Muscle layer of duodenum (tissue), 2 donors: Measurements from ENCODE around the gene AKAP8L.

Experiments
- H3K27ac ChIP-seq: one replicate; pipeline ENCODE4 v1.7.0; 2013; ENCODE audit warnings: mild to moderate bottlenecking, low read length
- H3K27me3 ChIP-seq: one replicate; pipeline ENCODE4 v1.7.0; 2013; ENCODE audit warnings: low read depth, mild to moderate bottlenecking, control low read depth, low read length
- H3K36me3 ChIP-seq, 2 donors: one replicate each; pipeline ENCODE4 v1.7.0; 2013; ENCODE audit warnings: low read length in 2 of 2, control low read depth in 1 of 2, mild to moderate bottlenecking in 1 of 2; ENCODE audit not compliant: insufficient read depth in 2 of 2, control insufficient read depth in 1 of 2
- H3K4me1 ChIP-seq, 2 donors: one replicate each; pipeline ENCODE4 v1.7.0; 2013; ENCODE audit warnings: low read length in 2 of 2, mild to moderate bottlenecking in 2 of 2, control low read depth in 1 of 2, moderate library complexity in 1 of 2; ENCODE audit not compliant: insufficient read depth in 2 of 2, control insufficient read depth in 1 of 2
- H3K4me3 ChIP-seq, 2 donors: one replicate each; pipeline ENCODE4 v1.7.0; 2013; ENCODE audit warnings: low read length in 2 of 2, low read depth in 1 of 2, mild to moderate bottlenecking in 1 of 2
- H3K9me3 ChIP-seq, 2 donors: one replicate each; pipeline ENCODE4 v1.7.0; 2013; ENCODE audit warnings: low read length in 2 of 2, control low read depth in 1 of 2, mild to moderate bottlenecking in 1 of 2; ENCODE audit not compliant: control insufficient read depth in 1 of 2
- donor health status: healthy.

The AKAP8L gene

GRCh38 chr19:15445807-15446376, 27.1 kb upstream of the AKAP8L start:
- no peaks in the 10 kb centered on the region for H3K9me3 ChIP-seq
- H3K27me3 ChIP-seq: no peaks in the 10 kb centered on the region
- peaks cover 0 to 19% of the 10 kb centered on the region in 2 donors for H3K36me3 ChIP-seq
- H3K27ac ChIP-seq: no peak overlapping the region
- no peak overlapping the region for H3K4me3 ChIP-seq
- H3K4me1 ChIP-seq: peaks cover 3 to 14% of the 10 kb centered on the region in 2 donors

GRCh38 chr19:15445227-15445605, 26.4 kb upstream of the AKAP8L start:
- Histone ChIP-seq H3K27ac (no peak overlapping the region), H3K4me1 (peaks cover 3 to 14% of the 10 kb centered on the region in 2 donors), H3K36me3 (peaks cover 0 to 19% of the 10 kb centered on the region in 2 donors), H3K27me3 (no peaks in the 10 kb centered on the region), H3K9me3 (no peaks in the 10 kb centered on the region), H3K4me3 (no peak overlapping the region)

GRCh38 chr19:15444505-15445226, 25.9 kb upstream of the AKAP8L start:
- Histone ChIP-seq H3K36me3 (peaks cover 0 to 19% of the 10 kb centered on the region in 2 donors), H3K4me1 (peaks cover 3 to 14% of the 10 kb centered on the region in 2 donors), H3K27ac (no peak overlapping the region), H3K27me3 (no peaks in the 10 kb centered on the region), H3K4me3 (no peak overlapping the region), H3K9me3 (no peaks in the 10 kb centered on the region)

GRCh38 chr19:15443838-15444237, 25.1 kb upstream of the AKAP8L start:
- no peak overlapping the region for H3K27ac ChIP-seq
- H3K9me3 ChIP-seq: no peaks in the 10 kb centered on the region
- no peaks in the 10 kb centered on the region for H3K27me3 ChIP-seq
- H3K4me3 ChIP-seq: no peak overlapping the region
- H3K36me3 ChIP-seq: peaks cover 0 to 19% of the 10 kb centered on the region in 2 donors
- H3K4me1 ChIP-seq: peaks cover 2 to 10% of the 10 kb centered on the region in 2 donors

GRCh38 chr19:15443325-15443724, 24.5 kb upstream of the AKAP8L start:
- no peaks in the 10 kb centered on the region for H3K27me3 ChIP-seq
- H3K36me3 ChIP-seq: peaks cover 0 to 19% of the 10 kb centered on the region in 2 donors
- no peak overlapping the region for H3K27ac ChIP-seq
- H3K9me3 ChIP-seq: no peaks in the 10 kb centered on the region
- no peak overlapping the region for H3K4me3 ChIP-seq
- peaks cover 0 to 4% of the 10 kb centered on the region in 2 donors for H3K4me1 ChIP-seq

- Histone ChIP-seq H3K36me3 (peaks cover 0 to 12% of the 10 kb centered on the region in 2 donors), H3K27ac (no peak overlapping the region), H3K4me1 (peaks cover 0 to 7% of the 10 kb centered on the region in 2 donors), H3K9me3 (no peaks in the 10 kb centered on the region), H3K27me3 (no peaks in the 10 kb centered on the region), H3K4me3 (no peak overlapping the region)
Measured at GRCh38 chr19:15442142-15442920, 23.5 kb upstream of the AKAP8L start.

- H3K36me3 ChIP-seq: peaks cover 0 to 8% of the 10 kb centered on the region in 2 donors
- no peak overlapping the region for H3K27ac ChIP-seq
Measured at GRCh38 chr19:15441317-15441716, 22.5 kb upstream of the AKAP8L start.

GRCh38 chr19:15439821-15440641, 21.2 kb upstream of the AKAP8L start:
- H3K9me3 ChIP-seq: no peaks in the 10 kb centered on the region
- H3K27me3 ChIP-seq: no peaks in the 10 kb centered on the region
- no peak overlapping the region for H3K4me3 ChIP-seq
- H3K27ac ChIP-seq: no peak overlapping the region
- peaks cover 0 to 3% of the 10 kb centered on the region in 2 donors for H3K36me3 ChIP-seq
- peaks cover 0 to 16% of the 10 kb centered on the region in 2 donors for H3K4me1 ChIP-seq

More at GRCh38 chr19:15441317-15441716, 22.5 kb upstream of the AKAP8L start:
- Histone ChIP-seq H3K4me1 (peaks cover 0 to 16% of the 10 kb centered on the region in 2 donors), H3K9me3 (no peaks in the 10 kb centered on the region), H3K27me3 (no peaks in the 10 kb centered on the region), H3K4me3 (no peak overlapping the region)

- H3K4me1 ChIP-seq: peaks cover 0 to 16% of the 10 kb centered on the region in 2 donors
- no peaks in the 10 kb centered on the region for H3K36me3 ChIP-seq
- no peaks in the 10 kb centered on the region for H3K9me3 ChIP-seq
- H3K27me3 ChIP-seq: no peaks in the 10 kb centered on the region
- H3K27ac ChIP-seq: no peak overlapping the region
- no peak overlapping the region for H3K4me3 ChIP-seq
Measured at GRCh38 chr19:15439078-15439799, 20.5 kb upstream of the AKAP8L start.

GRCh38 chr19:15438577-15438976, 19.8 kb upstream of the AKAP8L start:
- no peaks in the 10 kb centered on the region for H3K9me3 ChIP-seq
- H3K27me3 ChIP-seq: no peaks in the 10 kb centered on the region
- no peak overlapping the region for H3K4me3 ChIP-seq
- no peak overlapping the region for H3K27ac ChIP-seq
- H3K4me1 ChIP-seq: peaks cover 0 to 18% of the 10 kb centered on the region in 2 donors
- H3K36me3 ChIP-seq: no peaks in the 10 kb centered on the region
